GM19193 (cell line): ENCODE results near the gene UST.

Source experiments
- POLR2A ChIP-seq: IDR thresholded peaks from 4 replicates; pipeline ENCODE4 v1.6.1; 2011; ENCODE audit not compliant: insufficient read depth, insufficient read length; ENCODE audit errors: extremely low read depth

The UST gene

GRCh38 chr6:149024361-149024760, 277.5 kb downstream of the UST start:
- TF ChIP-seq POLR2A: no peak

GRCh38 chr6:149025061-149025460, 278.2 kb downstream of the UST start:
- no peak for TF ChIP-seq POLR2A

DNA sequence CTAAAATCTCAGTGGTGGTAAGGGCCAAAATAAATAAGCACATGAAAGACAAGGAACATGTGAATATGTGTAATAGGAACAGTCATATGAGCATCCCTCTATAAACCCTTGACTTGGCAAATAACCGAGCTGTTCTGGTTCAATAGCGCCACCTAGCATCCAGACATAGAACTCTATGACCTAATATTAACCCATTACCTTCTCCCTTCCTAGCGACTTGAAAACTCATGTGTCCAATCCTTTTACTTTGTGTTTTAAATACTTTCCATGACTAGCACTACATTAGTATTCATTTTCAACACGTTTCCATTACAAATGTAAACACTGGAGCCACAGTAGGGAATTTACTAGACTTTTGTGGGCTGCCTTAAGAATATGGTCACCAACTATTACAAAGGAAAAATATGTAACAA, 279.7 kb downstream of the UST start:
- TF ChIP-seq POLR2A: no peak

- TF ChIP-seq POLR2A: no peak
These were observed 280.7 kb downstream of the UST start for GRCh38 chr6:149027484-149027883.

GRCh38 chr6:149028767-149029405, 282.1 kb downstream of the UST start:
- TF ChIP-seq POLR2A: no peak

- no peak for TF ChIP-seq POLR2A
These were observed 284.5 kb downstream of the UST start for GRCh38 chr6:149031201-149031858.

DNA sequence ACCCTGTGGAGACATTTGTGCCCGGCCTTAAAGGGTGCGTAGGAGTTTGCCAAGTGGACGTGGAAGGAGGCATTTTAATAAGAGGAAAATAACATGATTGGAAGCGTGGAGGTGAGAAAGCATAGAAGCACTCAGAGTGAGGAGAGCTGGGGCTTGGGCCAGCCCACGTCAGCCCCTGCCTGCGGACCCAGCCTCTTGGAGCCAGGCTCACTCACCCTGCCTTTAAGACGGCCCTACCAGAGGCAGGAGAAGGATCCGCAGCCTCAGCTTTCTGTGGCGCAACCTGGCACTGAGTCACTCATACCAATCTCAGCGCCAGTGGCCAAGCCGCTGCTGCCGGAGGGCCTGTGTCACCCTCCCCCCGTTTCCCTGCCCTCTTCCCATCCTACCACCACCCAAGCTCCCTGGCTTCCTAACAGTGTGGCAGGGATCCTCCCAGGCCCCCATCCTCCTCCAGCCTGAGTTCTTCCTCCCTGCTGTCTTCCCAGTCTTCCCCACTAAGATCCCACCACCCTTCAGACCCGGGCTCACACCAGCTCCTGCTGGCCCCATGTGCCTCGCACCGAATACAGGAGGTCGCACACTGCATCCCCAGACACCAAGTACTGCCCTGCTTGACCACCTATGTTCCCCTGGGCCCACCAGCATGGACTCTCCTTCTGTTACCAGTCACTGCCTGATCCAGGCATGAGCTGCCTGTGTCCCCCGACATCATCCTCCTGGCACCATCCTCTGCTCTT, 285.2 kb downstream of the UST start:
- no peak for TF ChIP-seq POLR2A

DNA sequence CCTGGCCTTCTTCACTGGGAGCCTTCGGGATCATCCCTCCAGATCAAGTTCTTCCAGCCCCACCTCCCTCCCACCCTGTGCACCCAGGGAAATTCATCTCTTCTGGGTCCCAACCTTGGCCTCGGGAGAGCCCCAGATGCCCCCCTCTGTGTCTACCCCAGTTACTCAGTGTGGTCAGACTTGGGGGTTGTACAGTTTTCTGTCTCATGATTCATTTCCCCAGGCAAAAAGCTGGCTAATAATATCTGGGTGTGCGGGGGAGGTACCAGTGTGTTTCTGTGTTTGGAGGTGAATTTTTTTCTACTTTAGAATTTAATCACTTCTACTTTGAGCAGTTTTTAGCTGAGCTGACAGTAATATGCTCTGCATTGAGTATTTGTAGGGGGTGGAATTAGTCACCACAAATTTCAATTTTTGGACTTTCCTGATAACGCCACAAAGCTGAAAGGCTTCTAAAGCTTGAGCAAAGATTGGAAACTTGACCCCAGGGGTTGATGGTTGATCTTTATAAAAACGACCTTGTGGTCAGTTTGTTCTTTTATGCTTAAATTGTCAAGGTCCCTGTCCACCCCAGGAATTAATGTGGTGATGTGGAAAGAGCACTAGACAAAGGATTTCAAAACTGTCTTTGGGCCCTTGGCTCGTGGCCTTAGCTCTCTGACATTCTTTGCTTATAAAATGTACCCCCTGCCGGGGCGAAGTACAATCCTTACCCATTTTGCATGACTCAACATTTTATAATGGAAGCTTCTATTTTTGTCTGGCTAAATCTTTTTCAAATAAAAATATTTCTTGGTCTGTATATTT, 286.0 kb downstream of the UST start:
- TF ChIP-seq POLR2A: no peak

- no peak for TF ChIP-seq POLR2A
These were observed 286.6 kb downstream of the UST start for GRCh38 chr6:149033454-149033853.

GRCh38 chr6:149035766-149036165, 288.9 kb downstream of the UST start:
- no peak for TF ChIP-seq POLR2A

GRCh38 chr6:149037051-149037671, 290.3 kb downstream of the UST start:
- TF ChIP-seq POLR2A: no peak

- TF ChIP-seq POLR2A: no peak
These were observed 295.1 kb downstream of the UST start for GRCh38 chr6:149041953-149042352.

- no peak for TF ChIP-seq POLR2A
These were observed 296.8 kb downstream of the UST start for GRCh38 chr6:149043476-149044130.

DNA sequence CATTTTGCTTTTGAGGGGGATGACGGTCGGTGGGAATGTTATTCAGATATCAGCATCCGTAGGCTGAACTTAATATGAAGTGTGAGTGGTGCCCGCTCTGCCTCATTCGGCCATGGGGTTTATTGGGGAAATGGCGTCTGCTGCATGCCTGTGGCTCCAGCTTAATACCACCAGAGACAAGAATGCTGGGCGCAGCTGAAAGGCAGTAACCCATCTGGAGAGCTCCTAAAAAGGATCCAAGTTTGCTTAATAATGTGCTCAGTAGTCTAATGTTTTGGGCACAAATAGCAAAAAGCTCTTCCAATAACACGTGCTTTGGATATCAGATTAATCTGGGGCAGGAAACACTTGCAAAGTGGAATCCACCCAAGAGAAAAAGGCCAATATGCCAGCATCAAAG, 297.7 kb downstream of the UST start:
- no peak for TF ChIP-seq POLR2A
